ENCODE results near the gene GRK2. TPM values are rescaled to one million over a fixed set of nuclear protein-coding genes. Genes with fewer than 3 reads are reported as not detected.

The GRK2 gene
- total and polyA plus RNA-seq, 2 of the 13 experiments (the other 11 are each of a cell fraction or from before 2014, with no cell fraction given) = 31.3 to 42.4 TPM

- no peak for TF ChIP-seq MATR3 (CRISPR knock-in tag; IDR thresholded peaks at IDR 0.05)
- TF ChIP-seq ZNF777 (CRISPR knock-in tag; IDR thresholded peaks at IDR 0.05) = no peak
- no peak for TF ChIP-seq SMAD1 (CRISPR knock-in tag; IDR thresholded peaks at IDR 0.05; ENCODE audit: borderline replicate concordance, low read depth)
- no peak for TF ChIP-seq ZNF800 (CRISPR knock-in tag; IDR thresholded peaks at IDR 0.05)
- TF ChIP-seq HNRNPL (IDR thresholded peaks at IDR 0.05; ENCODE audit: low read depth, low read length) = no peak; the same call in 1 of the 2 replicates
- TF ChIP-seq MBD4 (IDR thresholded peaks at IDR 0.05; ENCODE audit: borderline replicate concordance, low read length) = no peak
- no peak for TF ChIP-seq THAP8 (CRISPR knock-in tag; IDR thresholded peaks at IDR 0.05; ENCODE audit: borderline replicate concordance)
- no peak for TF ChIP-seq ZFP36 (IDR thresholded peaks at IDR 0.05; ENCODE audit: borderline replicate concordance, low read depth, low read length, partially characterized antibody)
- TF ChIP-seq DZIP1 (CRISPR knock-in tag; IDR thresholded peaks at IDR 0.05) = peak; percentile 58; the same call in 1 of the 2 replicates
- TF ChIP-seq PTBP1 (IDR thresholded peaks at IDR 0.05; ENCODE audit: low read depth, low read length, poor library complexity, severe bottlenecking) = no peak
- no peak for TF ChIP-seq TGIF2 (CRISPR knock-in tag; IDR thresholded peaks at IDR 0.05)
- TF ChIP-seq ZNF576 (CRISPR knock-in tag; IDR thresholded peaks at IDR 0.05) = no peak
- no peak for TF ChIP-seq HOXA3 (CRISPR knock-in tag; IDR thresholded peaks at IDR 0.05)
- TF ChIP-seq SRSF9 (IDR thresholded peaks at IDR 0.05; ENCODE audit: borderline replicate concordance, insufficient read depth, low read depth, low read length, poor library complexity, severe bottlenecking) = no peak
- TF ChIP-seq E2F1 (CRISPR knock-in tag; IDR thresholded peaks at IDR 0.05) = no peak
- TF ChIP-seq ZNF501 (CRISPR knock-in tag; IDR thresholded peaks at IDR 0.05) = no peak
- no peak for TF ChIP-seq ELF4 (CRISPR knock-in tag; IDR thresholded peaks at IDR 0.05; ENCODE audit: borderline replicate concordance)
- TF ChIP-seq ZNF282 (IDR thresholded peaks at IDR 0.05; ENCODE audit: partially characterized antibody) = no peak
- TF ChIP-seq ZNF850 (CRISPR knock-in tag; conservative IDR thresholded peaks at IDR 0.05) = no peak
These were observed 21.9 kb downstream of the GRK2 start (continued) for GRCh38 chr11:67288198-67288451.

Measured in HepG2 (cell line).